Transverse colon (tissue), 4 donors: ENCODE results near the gene ZNF516.

ENCODE experiments used
- POLR2A ChIP-seq: fragments of 450-650 bp; IDR thresholded peaks from one replicate; pipeline ENCODE4 v1.6.1; 2016; ENCODE audit warnings: antibody characterized with exemption, mild to moderate bottlenecking, moderate library complexity
- POLR2AphosphoS5 ChIP-seq, 3 donors: sonication (generic); formaldehyde crosslinking; IDR thresholded peaks; one replicate each; pipeline ENCODE4 v1.6.1; 2016; ENCODE audit warnings: antibody characterized with exemption in 3 of 3
- TF ChIP-seq, protein P1 (sequence below), 5 experiments: fragments of 200-600 bp in 3 of 5; fragments of 450-650 bp in 2 of 5; sonication (generic) in 3 of 5; IDR thresholded peaks; 1 replicate in 2 of 5; 2 replicates in 3 of 5; pipeline ENCODE4 v1.5.1; 2016 to 2017; ENCODE audit warnings: antibody characterized with exemption in 5 of 5, inconsistent platforms in 3 of 5, mild to moderate bottlenecking in 2 of 5, moderate library complexity in 1 of 5

DNA sequence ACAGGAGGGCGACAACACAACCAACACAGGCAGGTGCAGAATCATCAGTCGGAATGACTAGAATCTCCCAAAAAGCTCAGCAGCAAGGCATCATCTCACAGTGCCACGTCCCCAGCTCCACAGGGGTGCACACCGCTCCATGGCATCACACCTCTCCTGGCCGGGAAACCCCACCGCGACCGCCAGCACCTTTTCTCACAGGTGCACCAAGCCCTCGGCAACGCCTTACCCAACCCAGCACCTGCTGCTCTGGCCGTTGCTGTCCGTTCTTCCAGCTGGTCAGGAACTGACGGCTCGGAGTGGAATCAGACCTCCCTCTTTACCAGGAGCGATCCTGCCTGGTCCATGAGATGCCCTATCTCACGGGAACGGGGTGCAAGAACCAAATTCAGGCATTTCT lies 61.3 kb downstream of the ZNF516 start:
- TF ChIP-seq, protein P1, sequence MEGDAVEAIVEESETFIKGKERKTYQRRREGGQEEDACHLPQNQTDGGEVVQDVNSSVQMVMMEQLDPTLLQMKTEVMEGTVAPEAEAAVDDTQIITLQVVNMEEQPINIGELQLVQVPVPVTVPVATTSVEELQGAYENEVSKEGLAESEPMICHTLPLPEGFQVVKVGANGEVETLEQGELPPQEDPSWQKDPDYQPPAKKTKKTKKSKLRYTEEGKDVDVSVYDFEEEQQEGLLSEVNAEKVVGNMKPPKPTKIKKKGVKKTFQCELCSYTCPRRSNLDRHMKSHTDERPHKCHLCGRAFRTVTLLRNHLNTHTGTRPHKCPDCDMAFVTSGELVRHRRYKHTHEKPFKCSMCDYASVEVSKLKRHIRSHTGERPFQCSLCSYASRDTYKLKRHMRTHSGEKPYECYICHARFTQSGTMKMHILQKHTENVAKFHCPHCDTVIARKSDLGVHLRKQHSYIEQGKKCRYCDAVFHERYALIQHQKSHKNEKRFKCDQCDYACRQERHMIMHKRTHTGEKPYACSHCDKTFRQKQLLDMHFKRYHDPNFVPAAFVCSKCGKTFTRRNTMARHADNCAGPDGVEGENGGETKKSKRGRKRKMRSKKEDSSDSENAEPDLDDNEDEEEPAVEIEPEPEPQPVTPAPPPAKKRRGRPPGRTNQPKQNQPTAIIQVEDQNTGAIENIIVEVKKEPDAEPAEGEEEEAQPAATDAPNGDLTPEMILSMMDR (IDR thresholded peaks at IDR 0.05), result no peak
- no peak for TF ChIP-seq POLR2A
- no peak for TF ChIP-seq POLR2AphosphoS5 (IDR thresholded peaks at IDR 0.05)
